ENCODE measurements around the gene HYAL4.
"Not testable (repeated sequence)": the region's sequence is repeated elsewhere in the genome, so short reads cannot be mapped to it uniquely, and the experiment has no call there.

HYAL4 gene

DNA sequence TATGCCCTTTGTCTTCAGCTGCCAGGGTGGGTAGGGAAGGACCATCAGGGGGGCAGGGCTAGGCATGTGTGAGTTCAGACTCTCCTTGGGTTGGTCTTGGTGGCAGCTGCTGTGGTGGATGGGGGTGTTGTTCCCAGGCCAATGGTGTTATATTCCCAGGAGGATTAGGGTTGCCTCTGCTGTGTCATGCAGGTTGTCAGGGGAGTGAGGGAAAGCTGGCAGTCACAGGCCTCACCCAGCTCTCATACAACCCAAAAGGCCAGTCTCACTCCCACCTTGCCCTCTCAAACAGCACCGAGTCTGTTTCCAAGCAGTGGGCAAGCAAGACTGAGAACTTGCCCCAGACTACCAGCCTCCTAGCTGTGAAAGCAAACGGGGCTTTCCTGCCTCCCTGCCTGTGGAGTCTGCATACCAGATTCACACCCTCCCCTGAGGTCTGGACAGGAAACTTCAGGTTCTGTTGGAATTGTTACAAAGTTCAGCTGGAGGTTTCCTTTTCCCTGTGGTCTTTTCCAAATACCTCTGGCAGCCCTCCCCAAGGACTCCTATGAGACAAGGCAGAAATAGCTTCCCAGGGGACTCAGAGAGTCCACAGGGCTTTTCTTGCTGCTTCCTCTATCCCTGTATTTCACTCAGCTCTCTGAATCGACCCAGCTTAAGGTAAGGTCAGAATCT lies 1.4 kb downstream of the HYAL4 start:
- no peak for DNase-seq (ENCODE audit: low read depth in 2 of 2)

- no peak for DNase-seq (ENCODE audit: low read depth in 2 of 2)
Measured at GRCh38 chr7:123847868-123848267, 2.9 kb downstream of the HYAL4 start.

- DNase-seq (ENCODE audit: low read depth in 2 of 2) = no peak
Measured at GRCh38 chr7:123849855-123850254, 4.9 kb downstream of the HYAL4 start.

DNA sequence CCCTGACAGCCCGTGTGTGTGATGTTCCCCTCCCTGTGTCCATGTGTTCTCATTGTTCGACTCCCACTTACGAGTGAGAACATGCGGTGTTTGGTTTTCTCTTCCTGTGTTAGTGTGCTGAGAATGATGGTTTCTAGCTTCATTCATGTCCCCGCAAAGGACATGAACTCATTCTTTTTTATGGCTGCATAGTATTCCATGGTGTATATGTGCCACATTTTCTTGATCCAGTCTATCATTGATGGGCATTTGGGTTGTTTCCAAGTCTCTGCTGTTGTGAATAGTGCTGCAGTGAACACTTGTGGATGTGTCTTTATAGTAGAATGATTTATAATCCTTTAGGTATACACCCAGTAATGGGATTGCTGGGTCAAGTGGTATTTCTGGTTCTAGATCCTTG lies 6.4 kb downstream of the HYAL4 start:
- DNase-seq (ENCODE audit: low read depth in 2 of 2) = not testable (repeated sequence)

GRCh38 chr7:123854291-123854690 lies 9.3 kb downstream of the HYAL4 start:
- not testable (repeated sequence) for DNase-seq (ENCODE audit: low read depth in 2 of 2)

GRCh38 chr7:123856428-123856827 lies 11.5 kb downstream of the HYAL4 start:
- DNase-seq (ENCODE audit: low read depth in 2 of 2) = not testable (repeated sequence)

DNA sequence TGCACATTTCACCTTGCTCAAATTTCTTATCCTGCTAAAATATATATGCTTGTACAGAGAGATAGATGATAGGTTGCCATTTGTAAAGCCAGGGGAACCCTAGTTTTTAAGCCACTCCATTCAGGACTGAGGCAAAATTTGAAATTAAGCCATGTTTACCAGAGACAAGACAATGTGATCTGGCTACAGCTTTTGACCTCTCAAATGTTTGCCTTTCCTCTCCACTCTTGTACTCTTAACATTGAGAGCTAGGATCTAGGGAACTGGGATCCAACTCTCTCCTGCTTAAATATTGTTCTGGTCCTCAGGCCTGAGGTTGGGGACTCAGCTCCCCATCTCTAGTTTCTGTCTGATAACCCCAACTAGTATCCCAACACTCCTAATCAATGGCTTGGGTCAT lies 15.9 kb downstream of the HYAL4 start:
- no peak for DNase-seq (ENCODE audit: low read depth in 2 of 2)

DNA sequence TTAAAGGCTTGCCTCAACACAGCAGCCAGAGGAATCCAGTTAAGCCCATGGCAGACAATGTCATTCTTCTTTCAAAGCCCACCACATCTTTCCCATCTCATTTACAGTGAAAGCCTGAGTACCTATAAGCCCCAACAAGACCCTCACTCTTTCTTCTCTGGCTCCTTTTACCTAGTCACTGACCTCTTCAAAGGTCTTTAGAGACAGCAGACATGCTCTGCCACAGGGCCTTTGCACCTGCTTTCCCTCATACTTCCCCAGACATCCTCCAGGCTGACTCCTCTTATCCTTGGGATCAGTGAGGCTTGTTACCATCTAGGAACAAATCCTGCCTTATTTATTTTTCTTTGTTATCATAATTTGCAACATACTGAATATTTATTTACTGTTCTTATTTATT lies 17.8 kb downstream of the HYAL4 start:
- no peak for DNase-seq (ENCODE audit: low read depth in 2 of 2)

DNA sequence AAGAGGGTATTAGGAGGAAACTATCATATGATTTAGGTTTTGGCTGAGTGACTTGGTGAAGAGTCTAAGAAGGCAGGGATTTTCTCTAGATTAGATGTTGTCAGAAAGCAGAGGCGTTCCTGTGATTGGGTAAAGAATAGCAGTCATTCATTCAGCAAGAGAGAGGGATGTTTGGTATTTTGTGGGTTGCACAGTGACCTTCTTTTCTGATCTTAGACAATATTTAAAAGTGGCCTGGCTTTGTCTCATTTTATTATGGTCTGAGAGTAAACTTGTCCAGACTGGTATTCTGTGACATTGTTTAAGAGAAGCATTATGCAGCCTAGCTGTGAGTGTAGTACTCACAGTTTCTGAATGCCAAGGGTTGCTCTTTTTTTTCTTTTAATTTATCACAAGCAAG lies 18.5 kb downstream of the HYAL4 start:
- no peak for DNase-seq (ENCODE audit: low read depth in 2 of 2)

DNA sequence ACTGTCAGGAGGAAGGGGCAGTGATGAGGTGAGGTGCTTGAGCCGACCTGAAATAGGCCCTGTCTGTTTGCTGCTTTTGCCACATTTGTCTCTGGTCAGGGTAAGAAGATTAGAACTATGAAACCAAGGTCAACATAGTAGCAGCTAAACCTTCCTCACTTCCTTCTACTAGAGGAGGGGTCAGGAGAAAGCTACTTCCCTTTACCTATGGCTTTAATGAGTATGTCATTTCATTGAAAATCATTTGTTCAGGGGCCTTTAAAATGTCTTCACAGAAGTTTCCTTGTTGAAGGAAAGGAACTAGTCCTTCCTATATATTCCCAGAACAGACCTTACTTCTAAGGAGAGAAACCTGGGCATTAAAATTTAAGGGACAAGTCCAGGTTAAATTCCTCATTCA lies 19.0 kb downstream of the HYAL4 start:
- no peak for DNase-seq (ENCODE audit: low read depth in 2 of 2)

- DNase-seq (ENCODE audit: low read depth in 2 of 2) = no peak
Measured at GRCh38 chr7:123864436-123864835, 19.5 kb downstream of the HYAL4 start.

DNA sequence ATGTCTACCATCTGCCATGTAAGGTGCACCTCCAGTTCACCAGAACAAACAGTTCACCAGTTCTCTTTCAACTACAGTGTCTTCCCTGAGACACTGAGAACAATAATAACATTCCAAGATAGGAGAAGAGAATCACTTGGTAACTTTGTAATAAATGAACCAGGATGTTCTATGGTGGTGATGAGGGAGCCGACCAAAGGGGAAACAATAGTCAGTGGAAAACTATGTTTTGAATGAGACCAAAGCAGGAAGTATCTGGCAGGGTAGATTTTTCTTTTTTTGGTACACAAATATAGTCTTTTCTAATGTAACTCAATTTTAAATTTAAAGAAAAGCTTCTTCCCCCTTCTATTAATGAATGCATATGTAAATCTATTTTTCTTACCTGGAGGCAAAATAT lies 20.0 kb downstream of the HYAL4 start:
- DNase-seq (ENCODE audit: low read depth in 2 of 2) = no peak

DNA sequence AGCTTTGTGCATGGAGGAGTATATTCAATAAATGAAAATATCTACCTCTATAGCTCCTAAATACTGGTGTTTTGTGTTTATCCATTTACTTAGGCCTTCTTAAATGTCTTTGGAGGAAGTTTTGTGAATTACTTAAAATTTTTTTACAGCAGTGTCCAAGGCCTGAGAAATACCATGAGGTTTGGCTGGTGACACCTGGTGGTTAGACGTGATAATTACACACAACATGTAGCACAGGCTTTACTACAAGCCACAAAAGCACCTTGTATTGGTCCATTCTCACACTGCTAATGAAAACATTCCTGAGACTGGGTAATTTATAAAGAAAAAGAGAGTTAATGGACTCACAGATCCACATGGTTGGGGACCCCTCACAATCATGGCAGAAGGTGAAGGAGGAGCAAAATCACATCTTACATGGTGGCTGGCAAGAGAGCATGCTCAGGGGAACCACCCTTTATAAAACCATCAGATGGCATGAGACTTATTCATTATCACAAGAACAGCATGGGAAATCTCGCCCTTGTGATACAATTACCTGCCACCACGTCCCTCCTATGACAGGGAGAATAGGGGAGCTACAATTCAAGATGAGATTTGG lies 20.6 kb downstream of the HYAL4 start:
- DNase-seq (ENCODE audit: low read depth in 2 of 2) = peak in 1 of 2 experiments; percentile 19

DNA sequence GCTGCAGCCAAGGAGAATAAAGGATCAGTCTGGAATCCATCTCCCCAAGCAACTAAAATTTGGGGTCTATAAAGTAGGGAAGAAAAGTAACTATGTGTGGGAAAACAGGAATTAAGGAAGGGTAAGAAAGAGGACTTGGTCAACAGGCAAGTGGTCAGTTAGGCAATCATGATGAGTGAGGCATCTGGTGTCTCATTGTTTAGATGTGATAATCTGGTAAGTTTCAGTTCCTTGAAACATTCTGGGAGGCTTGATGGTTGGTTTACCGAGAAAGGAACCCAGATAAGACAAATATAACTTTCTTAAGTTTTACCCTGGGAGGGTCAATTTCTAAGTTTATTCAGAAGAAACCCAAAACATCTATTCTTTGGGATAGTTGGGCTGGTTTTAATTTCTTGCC lies 22.3 kb downstream of the HYAL4 start:
- DNase-seq (ENCODE audit: low read depth in 2 of 2) = no peak

- DNase-seq (ENCODE audit: low read depth in 2 of 2) = peak in 1 of 2 experiments; percentile 19
Measured at GRCh38 chr7:123871998-123872867, 27.3 kb downstream of the HYAL4 start.

GRCh38 chr7:123872908-123873307 lies 27.9 kb downstream of the HYAL4 start:
- no peak for DNase-seq (ENCODE audit: low read depth in 2 of 2)

- no peak for DNase-seq (ENCODE audit: low read depth in 2 of 2)
Measured at GRCh38 chr7:123876557-123877256, 31.7 kb downstream of the HYAL4 start.

GRCh38 chr7:123879628-123880027 lies 34.7 kb downstream of the HYAL4 start:
- DNase-seq (ENCODE audit: low read depth in 2 of 2) = no peak

DNA sequence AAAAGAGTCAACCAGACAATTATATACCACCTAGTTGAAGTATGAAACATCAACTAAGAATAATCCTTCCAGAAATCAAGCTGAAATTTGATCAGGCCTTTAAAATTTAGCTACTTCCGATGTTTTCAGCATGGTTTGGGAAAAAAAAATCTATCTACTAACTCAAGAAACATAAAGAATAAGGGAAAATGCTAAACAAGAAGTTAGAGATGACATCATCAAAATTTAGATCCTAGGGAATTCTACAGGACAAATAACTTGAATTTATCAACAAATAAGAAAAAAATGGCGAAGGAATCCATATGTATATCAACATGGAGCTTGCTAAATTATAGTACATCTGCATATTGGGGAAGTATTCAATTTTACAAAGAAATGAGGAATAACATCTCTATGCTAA lies 36.3 kb downstream of the HYAL4 start:
- DNase-seq (ENCODE audit: low read depth in 2 of 2) = no peak

- no peak for DNase-seq (ENCODE audit: low read depth in 2 of 2)
Measured at GRCh38 chr7:123883154-123883553, 38.2 kb downstream of the HYAL4 start.

GRCh38 chr7:123888192-123888591 lies 43.2 kb downstream of the HYAL4 start:
- DNase-seq (ENCODE audit: low read depth in 2 of 2) = no peak

- not testable (repeated sequence) for DNase-seq (ENCODE audit: low read depth in 2 of 2)
Measured at GRCh38 chr7:123894753-123895152, 49.8 kb downstream of the HYAL4 start.
